CD4-positive, alpha-beta T cell treated with Interleukin-12 subunit alpha and Interleukin-12 subunit beta, for 1 hour (primary cell): ENCODE measurements around the gene GGTLC1.
"Not testable (repeated sequence)": the region's sequence is repeated elsewhere in the genome, so short reads cannot be mapped to it uniquely, and the experiment has no call there.

Experiments
- DNase-seq: peaks from one replicate; pipeline ENCODE4 v3.0.0-alpha.2; 2020

GGTLC1 gene

DNA sequence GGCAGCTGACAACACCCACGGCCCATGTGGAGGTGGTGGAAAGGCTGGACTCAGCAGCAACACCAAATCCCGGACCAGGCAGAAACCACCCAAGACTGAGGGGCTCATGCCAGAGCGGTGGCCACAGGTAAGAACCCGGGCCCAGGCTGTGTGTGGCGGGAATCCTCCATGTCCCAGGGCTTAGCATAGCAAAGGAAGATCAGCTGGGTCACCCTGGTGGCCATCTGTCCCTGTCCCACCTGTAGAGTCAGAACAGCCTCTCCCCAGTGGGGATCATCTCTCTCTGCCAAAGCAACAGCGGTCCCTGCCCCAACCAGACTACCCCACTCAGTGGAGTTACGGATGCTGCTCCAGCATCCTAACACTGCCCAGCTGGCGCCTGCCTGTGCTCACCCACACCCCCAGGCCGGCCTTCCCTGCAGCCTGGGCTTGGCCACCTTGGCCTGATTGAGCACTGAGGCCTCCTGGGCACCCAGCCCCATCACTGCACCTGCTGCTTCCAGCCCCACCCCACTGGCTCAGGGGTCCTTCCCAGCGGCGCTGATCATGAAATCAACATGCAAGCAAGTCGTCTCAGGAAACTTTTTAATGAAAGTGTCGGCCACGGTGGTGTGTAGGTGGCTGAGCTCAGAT is 5.5 kb upstream of the GGTLC1 start:
- not testable (repeated sequence) for DNase-seq

DNA sequence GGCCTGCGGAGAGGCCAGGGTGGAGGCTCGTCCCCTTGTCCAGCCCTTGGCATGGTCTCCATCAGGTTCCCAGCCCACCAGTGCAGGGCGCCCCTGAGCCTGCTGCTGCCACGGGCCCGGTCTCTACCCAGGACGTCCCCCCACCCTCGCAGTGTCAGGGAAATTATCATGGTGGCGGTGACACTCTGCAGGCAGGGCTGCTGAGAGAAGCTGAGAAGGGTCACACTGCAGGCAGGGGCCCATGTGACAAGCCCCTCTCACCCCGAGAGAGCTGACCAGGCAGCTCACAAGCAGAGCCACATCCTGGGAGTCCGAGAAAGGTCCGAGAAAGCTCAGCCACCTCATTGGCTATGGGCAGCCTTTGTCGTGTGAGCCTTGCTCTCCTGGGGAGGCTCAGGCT is 4.9 kb upstream of the GGTLC1 start:
- not testable (repeated sequence) for DNase-seq

DNA sequence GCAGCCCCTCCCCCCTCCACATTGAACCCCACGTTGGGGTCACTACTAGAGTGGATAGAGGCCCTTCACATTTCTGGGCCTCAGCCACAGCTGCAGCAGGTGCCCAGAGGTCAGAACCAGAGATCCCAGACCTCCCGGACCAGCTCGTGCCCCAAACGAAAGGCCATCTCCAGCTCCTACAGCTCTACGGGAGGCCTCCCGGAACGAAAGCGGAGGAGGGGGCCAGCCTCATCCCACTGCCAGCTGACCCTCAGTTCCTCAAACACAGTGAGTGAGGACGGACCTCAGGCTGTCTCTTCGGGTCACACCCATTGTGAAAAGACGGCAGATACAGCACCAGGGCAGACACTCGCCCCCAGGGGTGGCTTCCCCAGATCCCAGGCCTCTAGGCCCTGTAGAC is 1.7 kb upstream of the GGTLC1 start:
- DNase-seq, result not testable (repeated sequence)

DNA sequence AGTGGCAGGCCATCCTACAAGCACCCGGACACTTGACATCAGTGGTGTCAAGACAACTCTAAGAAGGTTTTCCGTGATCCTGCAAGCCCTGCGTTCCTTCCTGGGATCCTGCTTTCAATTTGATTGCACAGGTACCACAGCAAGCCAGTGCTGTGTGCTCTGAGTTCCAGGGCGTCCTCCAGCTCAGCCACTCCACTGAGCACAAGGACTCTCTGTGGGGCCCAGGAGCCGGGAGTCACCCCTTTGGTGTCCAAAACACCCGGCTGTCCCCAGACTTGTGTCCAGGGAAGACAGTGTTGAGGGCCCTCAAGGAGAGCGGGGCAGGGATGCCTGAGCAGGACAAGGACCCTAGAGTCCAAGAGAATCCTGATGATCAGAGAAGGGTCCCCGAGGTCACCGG is 387 bp upstream of the GGTLC1 start:
- DNase-seq, result not testable (repeated sequence)

DNA sequence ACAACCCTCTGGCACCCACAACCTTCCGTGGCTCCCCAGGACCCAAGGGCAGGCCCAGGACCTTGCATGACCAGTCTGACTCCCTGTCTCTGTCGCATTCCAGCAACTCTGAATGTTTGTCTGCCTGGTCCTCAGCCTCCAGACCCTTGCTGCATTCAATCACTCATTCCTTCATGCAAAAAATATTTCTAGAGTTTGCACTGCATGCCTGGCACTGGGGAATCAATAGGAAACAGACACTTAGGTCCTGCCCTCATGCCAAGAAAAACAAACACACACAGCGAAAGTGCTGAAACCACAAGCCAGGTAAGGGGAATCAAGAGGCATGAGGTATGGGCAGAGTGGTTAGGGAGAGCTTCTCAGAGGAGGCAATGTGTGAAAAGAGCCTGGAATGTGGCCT is 1.9 kb downstream of the GGTLC1 start:
- not testable (repeated sequence) for DNase-seq

DNA sequence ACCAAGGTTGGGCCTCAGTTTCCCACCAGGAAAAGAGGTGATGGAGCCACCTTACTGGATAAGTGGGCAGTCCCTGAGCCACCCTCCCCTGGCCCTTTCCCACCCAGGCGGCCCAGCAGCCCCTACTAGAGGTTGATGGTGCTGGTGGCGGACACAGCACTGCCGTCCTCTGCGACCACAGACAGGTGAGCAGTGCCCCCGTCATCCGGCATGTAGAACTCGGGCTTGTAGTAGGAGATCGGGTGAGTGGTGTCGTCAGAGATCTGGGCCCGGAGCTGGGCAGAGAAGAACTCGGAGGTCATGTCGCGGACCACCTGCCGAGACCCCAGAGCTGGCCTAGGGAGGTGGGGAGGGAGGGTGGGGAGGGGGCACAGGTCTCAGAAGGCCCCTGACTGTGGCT is 2.3 kb downstream of the GGTLC1 start:
- not testable (repeated sequence) for DNase-seq

DNA sequence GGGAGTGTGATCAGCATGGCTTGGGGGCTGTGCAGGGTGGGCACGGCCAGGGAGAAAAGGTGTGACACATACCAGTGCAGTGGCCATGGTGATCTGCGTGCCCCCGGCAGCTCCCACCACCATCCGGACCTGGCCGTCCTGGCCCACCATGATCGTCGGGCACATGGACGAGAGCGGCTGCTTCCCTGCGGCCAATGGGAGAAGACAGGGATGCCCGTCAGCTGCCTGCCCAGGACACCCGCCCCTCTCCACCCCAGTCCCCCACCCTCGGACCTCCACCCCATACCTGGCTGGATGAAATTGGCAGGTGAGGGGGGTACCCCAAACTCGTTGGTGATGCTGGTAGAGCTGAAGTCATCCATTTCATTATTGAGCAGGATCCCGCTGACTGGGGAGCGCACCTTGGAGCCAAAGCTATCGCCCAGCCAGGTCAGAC is 2.8 kb downstream of the GGTLC1 start:
- not testable (repeated sequence) for DNase-seq

DNA sequence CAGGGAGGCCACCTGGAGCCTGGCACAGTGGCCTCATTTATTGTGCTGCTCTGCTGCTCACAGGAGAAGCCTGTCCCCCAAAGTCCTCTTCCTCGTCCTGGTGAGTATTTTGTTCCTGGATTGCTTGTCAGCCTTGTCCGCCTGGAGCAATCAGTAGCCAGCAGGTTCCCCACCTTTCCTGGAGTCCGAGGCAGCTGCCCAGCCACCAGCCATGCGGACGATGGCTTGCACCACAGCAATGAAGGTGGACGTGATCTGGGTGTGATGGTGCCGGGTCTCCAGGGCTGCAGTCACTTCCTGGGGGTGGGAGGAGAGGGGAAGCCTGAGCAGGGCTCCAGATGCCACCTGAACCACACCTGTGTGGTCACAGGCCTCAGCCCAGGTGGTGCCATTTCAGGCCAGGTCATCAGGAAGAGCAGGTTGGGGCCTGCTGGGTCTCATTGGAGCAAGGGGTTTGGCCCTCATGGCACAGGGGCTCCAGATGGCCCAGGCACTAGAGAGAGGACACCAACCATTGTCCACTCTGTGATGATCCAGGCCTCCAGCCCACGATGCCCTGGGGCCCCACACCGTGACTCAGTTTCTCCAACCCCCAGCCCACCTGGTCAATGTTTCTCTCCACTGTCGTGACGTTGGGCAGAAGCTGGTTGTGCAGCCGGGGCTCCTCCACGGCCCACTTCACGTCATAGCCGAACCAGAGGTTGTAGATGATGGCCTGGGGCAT is 3.4 kb downstream of the GGTLC1 start:
- DNase-seq, result not testable (repeated sequence)

DNA sequence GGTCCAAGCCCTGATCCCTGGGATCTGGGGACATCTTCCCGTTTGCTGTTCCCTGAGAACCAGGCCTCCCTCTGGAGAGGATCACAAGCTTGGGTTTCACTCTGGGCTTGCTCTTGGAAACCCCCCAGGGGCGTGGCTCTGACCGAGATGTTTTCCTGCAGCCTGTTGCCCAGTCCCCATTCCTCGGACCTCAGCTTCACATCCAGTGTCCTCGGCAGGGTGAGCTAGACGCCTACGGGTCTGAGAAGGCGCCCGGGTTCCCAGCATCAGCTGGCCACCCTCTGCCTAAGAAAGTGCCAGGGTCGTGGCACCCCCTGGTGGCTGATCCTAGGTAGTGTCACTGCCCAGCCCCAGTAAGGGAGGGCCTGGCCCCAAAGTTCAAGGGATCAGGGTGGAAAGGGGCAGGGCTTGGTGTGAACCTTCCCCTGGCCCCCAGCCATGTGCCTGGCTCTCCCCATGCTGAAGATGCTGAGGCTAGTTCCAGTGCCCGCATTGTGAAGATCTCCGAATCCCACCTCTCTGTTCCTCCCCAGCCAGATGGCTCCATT is 4.0 kb downstream of the GGTLC1 start:
- DNase-seq, result not testable (repeated sequence)

DNA sequence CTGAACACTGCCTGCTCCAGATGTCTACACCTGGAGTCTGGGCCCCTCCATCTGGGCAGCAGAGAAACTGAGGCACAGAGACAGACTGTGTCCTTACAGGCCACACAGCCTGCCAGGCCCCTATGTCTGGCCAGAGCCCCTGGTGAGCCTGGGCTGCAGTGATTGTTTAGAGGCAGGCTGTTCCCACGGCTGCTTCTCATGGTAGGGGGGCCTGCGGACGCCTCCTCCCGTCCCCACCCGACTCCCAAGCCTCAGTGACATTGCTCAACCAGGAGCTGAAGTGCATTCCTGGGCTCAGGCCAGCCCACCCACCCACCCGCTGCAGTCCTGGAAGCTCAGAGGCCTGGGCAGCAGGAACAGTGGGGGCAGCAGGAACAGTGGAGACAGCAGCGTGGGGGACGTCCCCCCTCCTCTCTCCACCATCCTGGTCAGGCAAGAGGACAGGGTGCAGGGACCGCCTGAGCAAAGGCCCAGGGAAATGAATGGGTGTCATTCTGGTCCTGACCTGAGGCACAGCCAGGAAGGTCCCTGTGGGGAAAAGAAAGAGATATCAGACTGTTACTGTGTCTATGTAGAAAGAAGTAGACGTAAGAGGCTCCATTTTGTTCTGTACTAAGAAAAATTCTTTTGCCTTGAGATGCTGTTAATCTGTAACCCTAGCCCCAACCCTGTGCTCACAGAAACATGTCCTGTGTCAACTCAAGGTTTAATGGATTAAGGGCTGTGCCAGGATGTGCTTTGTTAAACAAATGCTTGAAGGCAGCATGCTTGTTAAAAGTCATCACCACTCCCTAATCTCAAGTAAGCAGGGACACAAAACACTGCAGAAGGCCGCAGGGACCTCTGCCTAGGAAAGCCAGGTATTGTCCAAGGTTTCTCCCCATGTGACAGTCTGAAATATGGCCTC is 6.2 kb downstream of the GGTLC1 start:
- not testable (repeated sequence) for DNase-seq

DNA sequence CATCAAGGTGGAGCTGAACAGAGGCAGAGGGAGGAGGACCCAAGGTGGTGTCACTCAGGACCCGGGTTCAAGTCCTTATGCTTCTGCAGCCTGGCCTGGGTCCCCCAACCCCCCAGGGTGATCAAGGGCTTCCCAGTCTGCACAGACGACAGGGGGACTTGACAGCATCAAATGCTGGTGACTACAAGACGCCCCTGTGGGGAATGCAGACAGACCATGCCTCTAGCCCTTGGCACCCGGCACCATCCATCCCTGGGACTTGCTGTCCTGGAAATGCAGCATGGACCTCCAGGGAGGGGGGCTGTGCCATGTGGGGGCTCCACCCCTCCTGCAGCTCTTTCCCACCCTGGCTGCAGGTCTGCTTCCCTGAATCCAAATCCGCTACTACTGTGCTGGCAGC is 7.1 kb downstream of the GGTLC1 start:
- DNase-seq, result not testable (repeated sequence)

DNA sequence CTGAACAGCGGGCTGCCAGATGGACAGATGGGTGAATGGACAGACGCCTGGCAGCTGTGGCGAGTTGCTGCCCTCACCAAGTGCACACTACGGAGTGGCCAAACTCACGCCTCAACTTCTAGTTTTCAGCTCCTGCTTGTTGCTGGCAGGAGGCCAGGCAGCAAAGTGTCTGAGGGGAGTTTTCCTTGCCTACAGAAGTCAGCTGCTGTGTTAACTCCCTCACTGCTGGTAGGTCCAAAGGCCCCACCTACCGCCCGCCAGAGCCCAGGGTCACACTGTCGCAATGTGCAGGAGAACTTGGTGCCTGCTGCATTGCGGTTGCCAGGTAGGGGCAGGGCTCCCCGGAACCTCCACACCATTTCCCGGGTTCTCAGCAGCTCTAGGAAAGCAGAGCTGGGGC is 7.6 kb downstream of the GGTLC1 start:
- DNase-seq, result not testable (repeated sequence)

DNA sequence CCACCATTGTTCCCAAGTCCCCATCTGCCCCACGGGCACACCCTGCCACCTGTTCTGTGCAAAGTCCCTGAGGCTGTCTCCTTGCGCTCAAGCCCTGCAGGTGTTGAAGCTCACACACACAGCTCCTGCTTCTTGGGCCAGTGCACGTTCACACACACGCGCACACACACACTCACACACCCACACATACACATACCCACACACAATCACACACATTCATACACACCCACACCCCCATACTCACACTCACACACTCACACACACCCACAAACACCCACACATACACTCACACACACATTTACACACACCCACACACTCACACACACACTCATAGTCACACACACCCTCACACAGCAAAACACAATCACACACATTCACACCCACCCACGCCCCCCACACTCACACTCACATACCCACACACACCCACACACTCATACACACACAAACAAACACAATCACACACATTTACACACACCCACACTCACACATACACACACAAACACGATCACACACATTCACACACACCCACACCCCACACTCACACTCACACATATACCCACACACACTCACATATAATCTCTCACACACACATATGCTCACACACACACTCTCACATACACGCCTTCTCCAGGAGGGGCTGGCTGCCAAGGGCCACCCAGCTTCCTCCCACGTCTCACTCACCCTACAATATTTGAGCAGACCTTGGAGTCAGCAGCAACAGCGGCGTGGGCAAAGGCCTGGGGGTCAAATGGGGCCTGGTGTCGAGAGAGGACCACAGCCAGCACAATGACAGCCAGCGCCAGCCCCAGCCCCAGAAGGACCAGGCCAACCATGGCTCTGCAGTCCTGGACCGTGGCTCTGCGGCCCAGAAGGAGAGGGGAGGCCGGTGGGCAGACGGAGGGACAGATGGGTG is 8.4 kb downstream of the GGTLC1 start:
- DNase-seq, result not testable (repeated sequence)

DNA sequence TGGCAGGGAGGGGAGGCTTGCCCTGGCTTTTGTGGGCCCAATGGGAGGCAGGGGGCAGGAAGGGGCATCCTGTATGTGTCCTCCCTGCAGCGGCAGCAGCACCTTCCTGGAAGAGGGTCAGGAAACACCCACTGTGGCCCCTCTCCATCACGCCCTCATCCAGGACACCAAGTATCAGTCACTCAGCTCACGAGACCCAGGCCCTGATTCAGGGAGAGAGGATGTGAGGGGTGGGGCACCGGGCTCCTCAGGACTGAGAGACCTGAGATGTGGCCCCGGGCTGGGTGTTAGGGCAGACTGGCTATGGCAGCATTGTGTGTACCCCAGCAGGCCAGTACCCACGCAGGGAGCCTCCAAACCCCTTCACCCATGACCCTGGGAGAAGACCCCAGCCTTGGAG is 9.2 kb downstream of the GGTLC1 start:
- DNase-seq, result not testable (repeated sequence)

DNA sequence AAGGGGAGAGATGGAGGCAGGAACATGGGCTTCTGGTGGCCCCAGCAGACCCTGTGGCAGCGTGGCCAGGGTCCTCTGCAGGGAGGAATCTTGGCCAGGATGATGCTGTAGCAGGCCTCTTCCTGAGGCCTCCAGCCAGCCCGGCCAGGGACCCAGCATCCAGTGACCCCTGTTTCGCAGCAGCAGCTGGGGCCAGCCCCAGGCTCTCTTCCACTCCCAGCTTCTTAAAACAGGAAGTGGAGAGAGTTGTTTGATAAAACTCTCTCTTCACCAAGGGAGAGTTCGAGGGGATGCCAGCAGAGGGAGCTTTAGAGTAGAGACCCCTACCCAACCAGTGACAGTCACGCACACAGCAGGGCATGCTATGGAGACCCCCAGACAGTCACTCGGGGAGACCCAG is 10.1 kb downstream of the GGTLC1 start:
- not testable (repeated sequence) for DNase-seq

DNA sequence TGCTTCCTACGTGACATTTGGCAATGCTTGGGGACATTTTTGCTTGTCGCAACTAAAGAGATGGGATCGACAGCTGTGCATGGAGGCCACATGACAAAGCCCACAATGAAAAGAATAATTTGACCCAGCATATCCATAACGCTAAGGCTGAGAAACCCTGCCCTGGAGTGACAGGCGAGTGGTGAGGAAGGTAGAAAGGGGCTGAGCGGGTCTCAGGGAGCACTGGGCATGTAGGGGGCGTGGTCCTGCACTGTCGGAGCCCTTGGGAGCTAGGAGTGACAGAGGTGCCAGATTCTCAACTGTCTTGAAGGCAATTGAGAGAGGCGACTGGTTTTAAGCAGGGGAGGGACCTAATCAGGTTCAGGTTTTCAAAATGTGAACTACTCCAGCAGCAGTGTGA is 13.6 kb downstream of the GGTLC1 start:
- no peak for DNase-seq

DNA sequence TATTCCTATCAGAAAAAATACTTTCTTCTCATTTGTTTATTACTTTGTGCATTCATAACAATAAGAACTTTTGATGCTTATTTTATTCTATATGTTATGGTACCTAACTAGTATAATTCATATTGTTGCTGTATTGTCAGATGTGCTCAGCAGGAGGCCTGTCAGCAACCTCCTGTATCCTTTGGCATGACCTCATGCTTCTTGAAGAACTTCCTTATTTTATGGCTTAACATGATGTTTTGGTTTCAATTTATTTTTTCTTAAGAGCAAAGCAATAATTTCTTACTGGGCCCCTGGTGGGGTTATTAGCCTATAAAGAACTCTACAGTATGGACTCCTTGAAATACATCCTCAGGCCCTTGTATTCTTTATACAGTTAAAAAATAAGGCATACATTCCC is 17.3 kb downstream of the GGTLC1 start:
- DNase-seq, result no peak

DNA sequence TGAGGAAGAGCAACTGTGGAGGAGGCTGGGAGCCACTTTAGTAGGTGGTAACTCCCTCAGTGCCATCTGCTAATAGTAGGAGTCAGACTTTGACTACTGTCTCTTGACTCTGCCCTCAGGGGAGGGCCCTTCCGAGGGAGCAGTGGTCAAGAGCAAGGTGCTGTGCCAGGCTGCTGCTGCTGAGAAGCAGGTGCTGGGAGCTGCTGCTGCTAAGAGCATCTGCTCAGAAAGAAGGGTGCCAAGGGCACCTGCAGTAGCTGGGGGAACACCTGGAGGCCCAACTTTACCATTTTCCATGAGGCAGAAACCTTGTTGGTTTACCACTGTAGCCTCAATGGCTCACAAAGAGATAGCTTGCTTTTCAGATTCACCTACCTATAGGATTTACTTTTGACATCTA is 18.5 kb downstream of the GGTLC1 start:
- no peak for DNase-seq

DNA sequence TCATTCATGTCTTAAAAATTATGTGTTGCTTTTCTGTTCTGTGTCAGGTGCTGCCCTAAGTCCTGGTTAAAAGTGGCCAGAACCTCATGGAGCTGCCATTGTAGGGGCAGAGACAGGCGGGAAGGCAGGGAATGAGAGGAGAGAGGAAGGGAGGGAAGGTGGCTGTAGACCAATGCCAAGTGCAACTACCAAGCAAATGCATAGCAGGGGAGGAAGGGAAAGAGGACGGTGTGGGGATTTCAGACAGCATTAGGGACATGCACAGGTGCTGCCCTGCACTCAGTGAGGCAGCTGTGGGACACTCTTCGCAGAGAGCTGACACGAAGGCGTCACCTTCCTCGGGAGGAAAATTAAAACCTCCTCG is 21.0 kb downstream of the GGTLC1 start:
- no peak for DNase-seq

DNA sequence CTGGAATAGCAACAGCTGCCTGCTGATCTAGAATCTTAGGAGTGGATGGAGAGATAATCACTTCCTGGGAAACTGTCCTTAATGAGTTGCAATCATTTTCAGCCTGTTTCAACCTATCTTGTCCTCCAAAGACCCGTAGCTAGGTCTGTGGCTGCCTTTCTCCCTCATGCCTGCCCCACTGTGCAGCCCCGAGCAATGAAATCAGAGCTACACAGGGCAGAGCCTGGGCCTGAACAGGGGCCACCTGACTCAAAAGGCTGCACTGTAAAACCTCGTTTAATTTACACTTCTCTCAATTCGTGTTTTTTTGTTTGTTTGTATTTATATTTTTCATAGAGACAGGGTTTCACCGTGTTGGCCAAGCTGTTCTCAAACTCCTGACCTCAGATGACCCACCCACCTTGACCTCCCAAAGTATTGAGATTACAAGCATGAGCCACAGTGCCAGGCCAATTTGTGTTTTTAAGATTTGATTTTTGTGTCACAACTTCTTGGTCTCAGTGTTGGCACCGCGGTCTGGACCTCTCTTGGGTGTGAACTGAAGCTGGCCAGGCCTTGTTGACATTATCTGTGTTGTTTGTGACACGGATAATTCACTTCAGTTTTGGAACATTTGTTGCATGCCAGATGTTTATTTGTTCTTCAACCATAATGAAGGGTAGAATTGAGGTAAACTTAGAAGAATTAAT is 21.5 kb downstream of the GGTLC1 start:
- DNase-seq, result no peak

DNA sequence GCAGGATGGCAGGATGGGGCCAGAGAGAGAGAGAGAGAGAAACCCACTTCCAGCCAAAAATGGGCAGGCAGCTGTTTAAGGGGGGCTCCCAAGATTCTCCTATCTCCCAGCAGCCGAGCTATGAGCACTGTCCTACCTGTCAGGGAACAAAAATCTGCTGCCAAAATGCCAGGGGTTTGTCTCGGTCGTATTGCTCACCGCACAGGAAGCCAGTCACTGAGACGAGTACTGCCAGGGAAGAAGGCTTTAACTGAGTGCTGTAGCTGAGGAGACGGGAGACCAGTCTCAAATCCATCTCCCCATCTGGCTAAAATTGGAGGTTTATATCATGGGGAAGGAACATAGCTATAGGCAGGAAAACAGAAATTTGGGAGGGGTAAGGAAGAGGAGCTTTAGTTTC is 22.3 kb downstream of the GGTLC1 start:
- DNase-seq, result no peak

DNA sequence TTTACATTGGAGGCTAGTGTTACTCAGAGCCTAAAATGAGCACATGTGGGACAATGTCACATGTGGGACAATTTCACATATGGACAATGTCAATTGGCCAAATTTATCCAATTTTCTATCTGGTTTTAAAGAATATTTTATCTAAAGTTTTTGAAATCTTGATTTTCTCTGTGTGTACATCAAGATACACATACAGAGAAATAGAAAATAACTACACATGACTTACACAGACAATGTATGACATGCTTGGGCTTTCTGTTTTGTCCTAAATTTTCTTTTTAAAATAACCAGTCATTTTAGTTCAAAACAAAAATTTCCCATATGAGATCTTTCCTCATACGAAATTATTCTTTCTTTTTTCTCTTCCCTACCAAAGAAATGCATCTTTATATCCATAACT is 24.6 kb downstream of the GGTLC1 start:
- DNase-seq, result no peak
